K562 (cell line): ENCODE results near the gene RNF224. TPM values are rescaled to one million over a fixed set of nuclear protein-coding genes. Genes with fewer than 3 reads are reported as not detected.
A peak's percentile ranks its signal among the peaks of the same experiment; 100 is the strongest.

Experiments
- CBFA2T3 ChIP-seq: fragments of 450-650 bp; IDR thresholded peaks from 2 replicates; pipeline ENCODE4 v1.6.1; 2017
- CTCF ChIP-seq, 3 experiments: IDR thresholded peaks in 2 of 3; conservative IDR thresholded peaks in 1 of 3; 2 replicates each; pipeline ENCODE4 v1.5.1; 2011 to 2012; ENCODE audit warnings: low read length in 3 of 3, mild to moderate bottlenecking in 3 of 3, control low read depth in 2 of 3, improper control_type of control experiment in 1 of 3, inconsistent platforms in 1 of 3, low read depth in 1 of 3, mixed read lengths in 1 of 3, moderate library complexity in 1 of 3; ENCODE audit not compliant: insufficient read depth in 2 of 3
- DPF2 ChIP-seq: fragments of 450-650 bp; IDR thresholded peaks from 2 replicates; pipeline ENCODE4 v1.6.1; 2016
- ELF1 ChIP-seq: fragments of 200-800 bp; sonication (Bioruptor generic); IDR thresholded peaks from 2 replicates; pipeline ENCODE4 v1.6.1; 2016; ENCODE audit warnings: missing genetic modification characterization, missing compliant biosample characterization
- HBP1 ChIP-seq: fragments of 450-650 bp; formaldehyde crosslinking; IDR thresholded peaks from 2 replicates; pipeline ENCODE4 v1.4.0; 2022; ENCODE audit warnings: missing genetic modification characterization
- KHSRP ChIP-seq: fragments of 450-650 bp; IDR thresholded peaks from 2 replicates; pipeline ENCODE4 v1.6.1; 2017
- KLF13 ChIP-seq: fragments of 450-650 bp; IDR thresholded peaks from 2 replicates; pipeline ENCODE4 v1.6.1; 2016; ENCODE audit warnings: missing genetic modification characterization, low read depth, mild to moderate bottlenecking, missing compliant biosample characterization, moderate library complexity, borderline replicate concordance
- L3MBTL2 ChIP-seq: fragments of 450-650 bp; IDR thresholded peaks from 2 replicates; pipeline ENCODE4 v1.6.1; 2016; ENCODE audit warnings: mild to moderate bottlenecking, moderate library complexity
- NR0B1 ChIP-seq: fragments of 450-650 bp; IDR thresholded peaks from one replicate; pipeline ENCODE4 v1.6.1; 2018; ENCODE audit warnings: mild to moderate bottlenecking, moderate library complexity; ENCODE audit not compliant: partially characterized antibody
- NR2C2 ChIP-seq, 2 experiments: fragments of 200-800 bp in 1 of 2; sonication (Bioruptor generic) in 1 of 2; sonication (generic) in 1 of 2; formaldehyde crosslinking in 1 of 2; IDR thresholded peaks; 2 replicates each; pipeline versions ENCODE4 v1.6.1 to v1.8.0; 2016 to 2022; ENCODE audit warnings: mild to moderate bottlenecking in 1 of 2, missing compliant biosample characterization in 1 of 2, missing genetic modification characterization in 1 of 2, missing genetic modification reagents in 1 of 2
- SRSF9 ChIP-seq: fragments of 200-400 bp; formaldehyde crosslinking; IDR thresholded peaks from 2 replicates; pipeline ENCODE4 v1.6.1; 2017; ENCODE audit warnings: low read depth, low read length, borderline replicate concordance
- TEAD1 ChIP-seq, 2 experiments: fragments of 450-650 bp in 1 of 2; sonication (generic) in 1 of 2; formaldehyde crosslinking; IDR thresholded peaks; 2 replicates each; pipeline versions ENCODE4 v1.4.0 to v1.8.0; 2020 to 2022; ENCODE audit warnings: mild to moderate bottlenecking in 2 of 2, missing genetic modification reagents in 1 of 2
- THAP12 ChIP-seq: fragments of 250-450 bp; sonication (Bioruptor Pico); IDR thresholded peaks from 2 replicates; pipeline ENCODE4 v1.9.0; 2021; ENCODE audit warnings: mild to moderate bottlenecking, inconsistent platforms
- ZBTB34 ChIP-seq: fragments of 250-450 bp; sonication (Bioruptor Pico); IDR thresholded peaks from 2 replicates; pipeline ENCODE4 v1.8.0; 2021; ENCODE audit warnings: mild to moderate bottlenecking, moderate library complexity
- ZBTB7A ChIP-seq: IDR thresholded peaks from 2 replicates; pipeline ENCODE4 v1.6.1; 2011; ENCODE audit warnings: low read depth, mild to moderate bottlenecking, low read length, moderate library complexity, borderline replicate concordance; ENCODE audit not compliant: control insufficient read depth
- ZNF197 ChIP-seq: fragments of 200-800 bp; sonication (Bioruptor generic); IDR thresholded peaks from 2 replicates; pipeline ENCODE4 v1.6.1; 2016; ENCODE audit warnings: low read depth, missing genetic modification characterization, missing compliant biosample characterization
- ZNF263 ChIP-seq: sonication (generic); formaldehyde crosslinking; IDR thresholded peaks from 2 replicates; pipeline ENCODE4 v1.8.0; 2022; ENCODE audit warnings: mild to moderate bottlenecking, missing genetic modification reagents, borderline replicate concordance
- ZNF668 ChIP-seq: fragments of 250-450 bp; sonication (Bioruptor Pico); IDR thresholded peaks from 2 replicates; pipeline ENCODE4 v1.8.0; 2022; ENCODE audit warnings: mild to moderate bottlenecking, inconsistent platforms
- polyA plus RNA-seq, 8 experiments: library from polyadenylated mRNA; depleted of rRNA in 4 of 8; stranded (reverse) in 5 of 8; unstranded in 3 of 8; fragments of >200 nt; fragmentation: Nextera tagmentation in 2 of 8; fragmentation: Illumina TruSeq in 1 of 8; extraction: Ambion mirVana in 2 of 8; extraction: Trizol in 1 of 8; gene quantifications; 2 replicates each; pipeline versions ENCODE4 v1.2.1 to v1.2.3, GENCODE V29; 2011 to 2014; ENCODE audit warnings: inconsistent platforms in 1 of 8, missing spikeins in 1 of 8
- total RNA-seq, 7 experiments: library from RNA; depleted of rRNA in 6 of 7; stranded (reverse); fragments of >200 nt in 6 of 7; fragmentation: Illumina TruSeq in 2 of 7; extraction: Trizol in 2 of 7; gene quantifications; 2 replicates each; pipeline versions ENCODE4 v1.2.1 to v1.2.3, GENCODE V29; 2011 to 2021; ENCODE audit warnings: low replicate concordance in 1 of 7

The RNF224 gene
- total and polyA plus RNA-seq, 9 of the 15 experiments (the other 6 are each of a cell fraction or from before 2014, with no cell fraction given) = not detected

- peak; percentile 97 for TF ChIP-seq ELF1 (tag)
- TF ChIP-seq ZNF197 = no peak
- no peak for TF ChIP-seq NR2C2 (CRISPR knock-in tag; IDR thresholded peaks at IDR 0.05)
- peak; percentile 79 for TF ChIP-seq NR2C2 (tag; IDR thresholded peaks at IDR 0.05)
- no peak for TF ChIP-seq ZBTB34
- no peak for TF ChIP-seq ZNF668 (CRISPR knock-in tag)
- TF ChIP-seq ZNF263 = peak; percentile 23; the same call in 1 of the 2 replicates
- no peak for TF ChIP-seq HBP1 (CRISPR knock-in tag)
- TF ChIP-seq CBFA2T3 = no peak
- peak; percentile 57; the same call in 1 of the 2 replicates for TF ChIP-seq L3MBTL2
- TF ChIP-seq ZBTB7A = peak; percentile 78; the same call in 1 of the 2 replicates
- peak; percentile 85; the same call in 1 of the 2 replicates for TF ChIP-seq KLF13 (tag)
- 0 out of 6 replicates have a peak, but pooled peaks of 1 of the 3 experiments have one; percentile 7 for TF ChIP-seq CTCF (IDR thresholded peaks at IDR 0.05 in 2 of 3, conservative IDR thresholded peaks at IDR 0.05 in 1 of 3; ENCODE audit: insufficient read depth in 2 of 3, low read depth in 1 of 3, low read length in 3 of 3)
- peak; percentile 46; the same call in 1 of the 2 replicates for TF ChIP-seq THAP12
- TF ChIP-seq DPF2 = peak; percentile 29; the same call in 1 of the 2 replicates
- no peak for TF ChIP-seq NR0B1
- no peak for TF ChIP-seq TEAD1 (CRISPR knock-in tag; IDR thresholded peaks at IDR 0.05)
- TF ChIP-seq SRSF9 = no peak
- TF ChIP-seq KHSRP = no peak
These were observed 27.5 kb downstream of the RNF224 start, which contains the start of gene NELFB (continued) for GRCh38 chr9:137254624-137255447.
